Right forelimb (tissue), 1 donor: ENCODE results near the gene SLC25A38.
"Not testable (repeated sequence)": the region's sequence is repeated elsewhere in the genome, so short reads cannot be mapped to it uniquely, and the experiment has no call there.

ENCODE experiments used
- DNase-seq: peaks from one replicate; pipeline ENCODE4 v3.0.0-alpha.2; 2018

The SLC25A38 gene

DNA sequence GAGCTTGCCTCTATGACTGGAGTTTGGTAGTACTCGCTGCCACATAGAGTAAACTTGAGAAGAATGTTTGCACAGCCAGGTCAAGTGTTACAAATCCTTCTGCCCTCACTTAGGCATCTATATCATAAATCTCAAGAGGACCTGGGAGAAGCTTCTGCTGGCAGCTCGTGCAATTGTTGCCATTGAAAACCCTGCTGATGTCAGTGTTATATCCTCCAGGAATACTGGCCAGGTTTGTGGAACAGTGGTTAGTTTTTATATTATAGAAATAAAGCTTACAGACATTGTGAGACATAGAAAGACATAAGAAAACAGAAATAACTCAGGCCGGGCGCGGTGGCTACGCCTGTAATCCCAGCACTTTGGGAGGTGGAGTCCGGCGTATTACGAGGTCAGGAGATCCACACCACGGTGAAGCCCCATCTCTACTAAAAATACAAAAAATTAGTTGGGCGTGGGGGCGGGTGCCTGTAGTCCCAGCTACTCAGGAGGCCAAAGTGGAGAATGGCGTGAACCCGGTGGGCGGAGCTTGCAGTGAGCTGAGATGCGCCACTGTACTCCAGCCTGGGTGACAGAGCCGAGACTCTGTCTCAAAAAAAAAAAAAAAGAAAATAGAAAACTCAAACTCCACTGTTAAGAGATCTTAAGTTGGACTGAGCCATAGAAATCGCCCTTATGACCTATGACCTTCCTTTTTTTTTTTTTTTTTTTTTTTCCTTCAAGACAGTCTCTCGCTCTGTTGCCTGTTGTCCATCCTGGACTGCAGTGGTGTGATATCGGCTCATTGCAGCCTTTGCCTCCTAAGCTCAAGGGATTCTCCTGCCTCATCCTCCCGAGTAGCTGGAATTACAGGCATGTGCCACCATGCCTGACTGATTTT, 25.6 kb downstream of the SLC25A38 start:
- DNase-seq: no peak

DNA sequence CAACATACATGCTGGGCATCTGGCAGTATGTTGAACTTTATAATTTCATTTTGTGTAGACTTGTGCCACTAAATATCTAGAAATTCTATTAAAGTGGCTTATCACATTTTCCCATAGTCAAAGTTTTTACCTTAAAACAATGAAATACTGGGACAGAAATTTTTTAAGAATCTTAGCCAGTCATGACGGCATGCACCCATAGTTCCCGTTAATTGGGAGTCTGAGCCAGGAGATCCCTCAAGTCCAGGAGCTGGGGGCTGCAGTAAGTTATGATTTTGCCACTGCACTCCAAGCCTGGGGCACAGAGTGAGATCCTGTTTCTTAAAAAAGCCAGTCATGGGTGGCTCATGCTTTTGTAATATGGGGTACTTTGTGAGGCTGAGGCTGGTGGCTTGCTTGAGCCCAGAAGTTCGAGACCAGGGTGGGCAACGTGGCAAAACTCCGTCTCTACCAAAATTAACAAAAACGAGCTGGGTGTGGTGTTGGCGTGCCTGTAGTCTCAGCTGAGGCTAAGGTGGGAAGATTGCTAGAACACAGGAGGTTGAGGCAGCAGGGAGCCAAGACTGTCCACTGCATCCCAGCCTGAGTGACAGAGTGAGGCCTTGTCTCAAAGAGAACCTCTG, 26.5 kb downstream of the SLC25A38 start:
- no peak for DNase-seq

- no peak for DNase-seq
These were observed 27.7 kb downstream of the SLC25A38 start for GRCh38 chr3:39410893-39411292.

GRCh38 chr3:39412668-39413260, 29.6 kb downstream of the SLC25A38 start:
- DNase-seq: no peak

DNA sequence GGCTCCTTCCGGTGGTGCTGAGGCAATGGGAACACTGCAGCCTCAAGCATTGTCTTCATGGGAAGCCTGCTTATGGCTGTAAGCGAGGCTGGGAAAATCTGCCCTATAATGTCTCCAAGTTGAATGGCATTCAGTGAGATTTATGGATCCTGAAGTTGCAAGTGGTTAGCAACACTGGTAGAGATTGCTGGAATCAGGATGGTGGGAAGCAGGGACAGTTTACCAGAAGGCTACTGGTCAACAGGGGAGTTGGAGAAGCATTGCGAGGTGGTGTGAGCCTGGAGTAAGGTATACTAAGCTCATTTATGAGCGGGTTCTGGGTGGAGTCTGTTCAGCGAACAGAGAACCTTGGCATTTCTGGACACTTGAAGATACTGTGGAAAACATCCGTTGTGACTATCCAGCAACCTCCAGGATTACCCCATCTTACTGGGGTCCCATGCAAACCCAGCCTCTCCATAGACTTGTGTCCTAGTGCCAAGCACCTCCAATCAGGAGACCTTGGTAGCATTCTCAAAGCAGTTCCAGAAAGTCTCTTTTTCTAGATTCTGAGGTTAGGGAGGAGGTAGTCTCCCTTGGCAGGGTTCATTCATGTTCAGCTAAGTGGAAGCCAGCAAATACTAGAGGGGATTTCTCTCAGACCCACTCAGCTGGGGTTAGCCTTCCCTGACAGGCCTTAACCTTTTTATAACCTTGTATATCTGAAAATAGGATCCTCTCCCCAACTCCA, 30.7 kb downstream of the SLC25A38 start:
- no peak for DNase-seq

- DNase-seq: no peak
These were observed 31.3 kb downstream of the SLC25A38 start for GRCh38 chr3:39414421-39414907.

DNA sequence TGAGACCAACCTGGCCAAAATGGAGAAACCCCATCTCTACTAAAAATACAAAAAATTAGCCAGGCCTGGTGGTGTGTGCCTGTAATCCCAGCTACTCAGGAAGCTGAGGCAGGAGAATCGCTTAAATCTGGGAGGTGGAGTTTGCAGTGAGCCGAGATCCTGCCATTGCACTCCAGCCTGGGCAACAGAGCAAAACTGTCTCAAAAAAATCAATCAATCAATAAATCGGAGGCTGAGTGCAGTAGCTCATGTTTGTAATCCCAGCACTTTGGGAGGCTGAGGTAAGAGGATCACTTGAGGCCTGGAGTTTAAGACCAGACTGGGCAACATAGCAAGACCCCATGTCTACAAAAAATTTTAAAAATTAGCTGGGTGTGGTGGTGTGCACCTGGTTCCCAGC, 32.1 kb downstream of the SLC25A38 start:
- DNase-seq: not testable (repeated sequence)

- DNase-seq: no peak
These were observed 32.8 kb downstream of the SLC25A38 start for GRCh38 chr3:39415983-39416382.

- DNase-seq: not testable (repeated sequence)
These were observed 33.8 kb downstream of the SLC25A38 start for GRCh38 chr3:39416998-39417397.

DNA sequence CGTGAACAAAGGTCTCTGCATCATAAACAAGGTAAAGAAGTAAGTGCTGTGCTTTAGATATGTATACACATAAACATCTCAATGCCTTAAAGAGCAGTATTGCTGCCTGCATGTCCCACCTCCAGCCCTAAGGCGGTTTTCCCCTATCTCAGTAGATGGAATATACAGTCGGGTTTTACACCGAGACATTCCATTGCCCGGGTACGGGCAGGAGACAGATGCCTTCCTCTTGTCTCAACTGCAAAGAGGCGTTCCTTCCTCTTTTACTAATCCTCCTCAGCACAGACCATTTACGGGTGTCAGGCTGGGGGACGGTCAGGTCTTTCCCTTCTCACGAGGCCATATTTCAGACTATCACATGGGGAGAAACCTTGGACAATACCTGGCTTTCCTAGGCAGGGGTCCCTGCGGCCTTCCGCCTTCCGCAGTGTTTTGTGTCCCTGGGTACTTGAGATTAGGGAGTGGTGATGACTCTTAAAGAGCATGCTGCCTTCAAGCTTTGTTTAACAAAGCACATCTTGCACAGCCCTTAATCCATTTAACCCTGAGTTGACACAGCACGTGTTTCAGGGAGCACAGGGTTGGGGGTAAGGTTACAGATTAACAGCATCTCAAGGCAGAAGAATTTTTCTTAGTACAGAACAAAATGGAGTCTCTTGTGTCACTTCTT, 35.5 kb downstream of the SLC25A38 start:
- not testable (repeated sequence) for DNase-seq

DNA sequence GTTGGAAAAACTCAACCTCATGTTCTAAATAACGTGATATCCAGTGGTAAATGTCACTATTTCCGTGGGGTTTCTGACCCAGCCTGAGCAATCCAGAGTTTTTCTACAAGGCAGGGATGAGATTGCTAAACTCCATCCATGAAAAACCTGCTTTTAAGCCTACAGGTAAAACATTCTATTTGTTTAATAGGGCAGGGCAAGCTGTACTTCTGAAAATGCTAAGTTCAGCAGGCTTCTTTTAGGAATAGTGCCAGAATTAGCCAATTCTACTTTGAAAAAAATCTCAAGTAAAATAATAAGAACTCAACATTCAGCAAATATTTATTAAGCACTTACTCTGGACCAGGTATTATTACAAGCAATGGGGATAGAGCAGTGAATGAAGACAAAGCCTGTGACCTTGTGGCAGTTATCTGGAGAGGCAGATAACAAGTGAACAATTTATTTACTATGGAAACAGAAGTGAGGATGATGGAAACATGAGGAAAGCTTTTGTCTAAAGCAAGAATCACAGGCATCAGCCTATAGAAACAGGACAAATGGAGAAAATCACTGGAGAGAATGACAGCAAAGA, 36.7 kb downstream of the SLC25A38 start:
- DNase-seq: no peak

GRCh38 chr3:39420543-39420942, 37.4 kb downstream of the SLC25A38 start:
- DNase-seq: no peak

GRCh38 chr3:39423436-39423970, 40.3 kb downstream of the SLC25A38 start:
- DNase-seq: no peak

- no peak for DNase-seq
These were observed 43.1 kb downstream of the SLC25A38 start for GRCh38 chr3:39426312-39426711.

GRCh38 chr3:39427506-39427905, 44.3 kb downstream of the SLC25A38 start:
- DNase-seq: no peak

DNA sequence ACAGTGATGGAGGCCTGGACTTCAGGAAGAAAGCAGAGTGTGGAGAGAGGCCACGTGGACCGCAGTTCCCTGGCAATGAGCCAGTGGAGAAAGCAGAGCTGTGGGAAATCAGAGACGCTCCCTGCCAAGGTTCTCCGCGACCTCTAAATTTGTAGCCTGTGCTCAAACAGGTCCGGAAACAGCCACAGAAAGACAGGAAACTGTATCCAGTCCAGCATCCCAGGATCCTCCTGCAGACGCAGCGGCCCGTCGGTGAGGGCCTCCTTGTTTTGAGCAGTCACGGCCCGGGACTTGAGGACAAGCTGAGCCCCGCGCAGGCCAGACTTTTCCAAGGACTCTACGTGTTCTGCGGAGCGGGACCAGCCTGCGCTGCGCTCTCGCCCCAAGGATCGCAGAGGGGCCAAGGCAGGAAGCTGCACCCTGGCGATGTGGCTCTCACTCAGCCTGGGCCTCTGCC, 45.6 kb downstream of the SLC25A38 start:
- DNase-seq: no peak

DNA sequence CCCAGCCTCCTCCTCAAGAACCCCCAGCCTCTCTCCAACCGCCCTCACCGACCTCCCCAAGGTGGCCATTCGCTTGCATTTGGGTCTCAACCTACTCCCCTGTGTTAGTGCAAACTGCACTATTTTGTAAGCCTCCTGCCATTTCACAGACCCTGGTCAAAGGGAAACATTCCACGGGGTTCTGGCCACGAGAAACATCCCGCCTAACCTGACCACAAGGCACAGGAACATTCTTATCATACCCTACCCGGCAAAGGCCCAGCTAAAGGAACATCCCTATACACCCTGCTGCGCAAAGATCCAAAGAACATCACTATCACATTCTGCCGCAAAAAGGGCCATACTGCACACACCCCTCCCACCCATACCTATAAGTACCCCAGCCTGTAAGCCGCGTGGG, 46.3 kb downstream of the SLC25A38 start:
- no peak for DNase-seq

GRCh38 chr3:39432342-39432741, 49.2 kb downstream of the SLC25A38 start:
- DNase-seq: no peak

DNA sequence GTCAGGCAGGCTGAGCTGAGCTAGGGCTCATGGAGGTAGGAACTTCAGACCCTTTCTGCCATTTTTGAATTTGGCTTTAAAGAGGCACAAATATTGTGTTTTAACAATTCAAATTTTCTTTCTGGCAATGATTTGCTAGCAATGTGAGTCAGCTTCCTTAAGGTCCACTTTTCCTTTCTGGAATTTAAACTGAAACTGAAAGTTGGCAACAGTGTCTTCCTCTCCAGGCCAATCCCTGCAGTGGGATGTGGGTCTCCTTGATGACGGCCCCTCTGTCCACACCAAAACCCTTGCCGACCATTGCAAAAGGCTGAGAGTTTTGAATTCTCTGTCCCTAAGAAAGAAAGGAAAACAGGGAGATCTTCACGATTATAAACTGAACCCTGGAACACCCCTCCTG, 50.5 kb downstream of the SLC25A38 start:
- no peak for DNase-seq

- no peak for DNase-seq
These were observed 51.4 kb downstream of the SLC25A38 start for GRCh38 chr3:39434574-39434973.

- no peak for DNase-seq
These were observed 52.0 kb downstream of the SLC25A38 start for GRCh38 chr3:39435006-39435748.
